H9 (cell line): ENCODE data around the gene IRF2BPL. TPM values are rescaled to one million over a fixed set of nuclear protein-coding genes. Genes with fewer than 3 reads are reported as not detected.

Experiments
- DNase-seq: peaks from one replicate; pipeline ENCODE4 v3.0.0-alpha.2; 2017
- H2AFZ ChIP-seq: one replicate; pipeline ENCODE4 v1.6.1; 2013; ENCODE audit warnings: mild to moderate bottlenecking, low read length, control low read depth, moderate library complexity
- H2AK5ac ChIP-seq: 2 replicates; pipeline ENCODE4 v1.6.1; 2013; ENCODE audit warnings: low read length, control low read depth, mixed read lengths; ENCODE audit not compliant: insufficient read length
- H2BK120ac ChIP-seq: one replicate; pipeline ENCODE4 v1.6.1; 2013; ENCODE audit warnings: low read depth, mild to moderate bottlenecking, low read length, control low read depth, inconsistent platforms; ENCODE audit not compliant: poor library complexity, severe bottlenecking
- H2BK12ac ChIP-seq: 2 replicates; pipeline ENCODE4 v1.6.1; 2013; ENCODE audit warnings: low read length, control low read depth, mixed read lengths, low read depth; ENCODE audit not compliant: insufficient read length
- H2BK15ac ChIP-seq: 2 replicates; pipeline ENCODE4 v1.6.1; 2013; ENCODE audit warnings: low read depth, low read length, control low read depth
- H2BK20ac ChIP-seq: one replicate; pipeline ENCODE4 v1.6.1; 2013; ENCODE audit warnings: low read depth, mild to moderate bottlenecking, low read length, control low read depth, inconsistent platforms; ENCODE audit not compliant: poor library complexity, severe bottlenecking
- H2BK5ac ChIP-seq: 2 replicates; pipeline ENCODE4 v1.6.1; 2013; ENCODE audit warnings: low read length, control low read depth, mixed read lengths; ENCODE audit not compliant: insufficient read length
- H3K14ac ChIP-seq: 2 replicates; pipeline ENCODE4 v1.6.1; 2013; ENCODE audit warnings: low read length, control low read depth; ENCODE audit not compliant: insufficient read depth
- H3K18ac ChIP-seq: 2 replicates; pipeline ENCODE4 v1.6.1; 2013; ENCODE audit warnings: low read depth, mild to moderate bottlenecking, mixed read lengths, low read length, control low read depth; ENCODE audit not compliant: insufficient read length
- H3K23ac ChIP-seq: 2 replicates; pipeline ENCODE4 v1.6.1; 2013; ENCODE audit warnings: low read length, control low read depth, mixed read lengths, low read depth; ENCODE audit not compliant: insufficient read length
- H3K23me2 ChIP-seq: 2 replicates; pipeline ENCODE4 v1.6.1; 2013; ENCODE audit warnings: low read depth, mild to moderate bottlenecking, mixed read lengths, low read length, control low read depth; ENCODE audit not compliant: insufficient read length, poor library complexity, severe bottlenecking
- H3K27ac ChIP-seq: 2 replicates; pipeline ENCODE4 v1.5.1; 2013; ENCODE audit warnings: low read length, control low read depth, mixed read lengths, low read depth; ENCODE audit not compliant: insufficient read length
- H3K27me3 ChIP-seq: 2 replicates; pipeline ENCODE4 v1.6.1; 2013; ENCODE audit warnings: low read length, control low read depth, inconsistent platforms; ENCODE audit not compliant: insufficient read depth
- H3K4ac ChIP-seq: 2 replicates; pipeline ENCODE4 v1.6.1; 2013; ENCODE audit warnings: low read depth, mild to moderate bottlenecking, control low read depth, inconsistent platforms, low read length, moderate library complexity
- H3K4me1 ChIP-seq: 2 replicates; pipeline ENCODE4 v1.6.1; 2013; ENCODE audit warnings: low read length, control low read depth, inconsistent platforms; ENCODE audit not compliant: insufficient read depth
- H3K4me2 ChIP-seq: 2 replicates; pipeline ENCODE4 v1.6.1; 2013; ENCODE audit warnings: low read length, control low read depth, mixed read lengths; ENCODE audit not compliant: insufficient read length, insufficient read depth
- H3K56ac ChIP-seq: 2 replicates; pipeline ENCODE4 v1.6.1; 2013; ENCODE audit warnings: low read depth, mild to moderate bottlenecking, mixed read lengths, low read length, control low read depth; ENCODE audit not compliant: insufficient read length
- H3K79me1 ChIP-seq: 2 replicates; pipeline ENCODE4 v1.6.1; 2013; ENCODE audit warnings: low read depth, mild to moderate bottlenecking, moderate library complexity, low read length, control low read depth, inconsistent platforms; ENCODE audit not compliant: insufficient read depth, poor library complexity, severe bottlenecking
- H3K79me2 ChIP-seq: 2 replicates; pipeline ENCODE4 v1.6.1; 2013; ENCODE audit warnings: low read length, control low read depth, inconsistent platforms; ENCODE audit not compliant: insufficient read depth
- H3K9ac ChIP-seq: 2 replicates; pipeline ENCODE4 v1.6.1; 2013; ENCODE audit warnings: low read length, control low read depth, mixed read lengths; ENCODE audit not compliant: insufficient read length; ENCODE audit errors: extremely low read depth
- H3K9me3 ChIP-seq: one replicate; pipeline ENCODE4 v1.6.1; 2013; ENCODE audit warnings: low read depth, low read length, inconsistent platforms; ENCODE audit not compliant: control insufficient read depth
- H3T11ph ChIP-seq: one replicate; pipeline ENCODE4 v1.6.1; 2013; ENCODE audit warnings: mild to moderate bottlenecking, low read length, control low read depth, inconsistent platforms
- H4K20me1 ChIP-seq: one replicate; pipeline ENCODE4 v1.6.1; 2013; ENCODE audit not compliant: control insufficient read depth, insufficient read length, insufficient read depth
- H4K5ac ChIP-seq: 2 replicates; pipeline ENCODE4 v1.6.1; 2013; ENCODE audit warnings: low read depth, mild to moderate bottlenecking, mixed read lengths, low read length, control low read depth; ENCODE audit not compliant: insufficient read length
- H4K8ac ChIP-seq: replicated peaks from 2 replicates; pipeline ENCODE4 v1.6.1; 2013; ENCODE audit warnings: low read length, control low read depth, mixed read lengths, low read depth; ENCODE audit not compliant: insufficient read length
- H4K91ac ChIP-seq: 2 replicates; pipeline ENCODE4 v1.6.1; 2013; ENCODE audit warnings: low read depth, mild to moderate bottlenecking, moderate library complexity, mixed read lengths, low read length, control low read depth; ENCODE audit not compliant: insufficient read length
- H3K27ac Mint-ChIP-seq, 3 experiments: 2 replicates in 2 of 3; 3 replicates in 1 of 3; pipeline ENCODE4 v1.8.0; 2020 to 2021; ENCODE audit warnings: mixed read lengths in 3 of 3, mild to moderate bottlenecking in 1 of 3, moderate library complexity in 1 of 3
- H3K27me3 Mint-ChIP-seq: 2 replicates; pipeline ENCODE4 v1.8.0; 2021; ENCODE audit warnings: low read depth, mild to moderate bottlenecking, moderate library complexity, mixed read lengths
- H3K36me3 Mint-ChIP-seq, 3 experiments: 2 replicates in 2 of 3; 3 replicates in 1 of 3; pipeline ENCODE4 v1.8.0; 2020 to 2021; ENCODE audit warnings: low read depth in 3 of 3, mixed read lengths in 3 of 3; ENCODE audit not compliant: insufficient read depth in 1 of 3
- H3K4me1 Mint-ChIP-seq, 2 experiments: 2 replicates each; pipeline ENCODE4 v1.8.0; 2020; ENCODE audit warnings: mixed read lengths in 2 of 2
- H3K4me3 Mint-ChIP-seq, 2 experiments: 2 replicates in 1 of 2; 3 replicates in 1 of 2; pipeline ENCODE4 v1.8.0; 2020 to 2021; ENCODE audit warnings: mild to moderate bottlenecking in 2 of 2, mixed read lengths in 2 of 2, moderate library complexity in 1 of 2
- H3K9me3 Mint-ChIP-seq, 2 experiments: 2 replicates in 1 of 2; 3 replicates in 1 of 2; pipeline ENCODE4 v1.8.0; 2020; ENCODE audit warnings: mild to moderate bottlenecking in 2 of 2, mixed read lengths in 2 of 2, moderate library complexity in 1 of 2
- CTCF ChIP-seq: fragments of 200-600 bp; sonication (generic); conservative IDR thresholded peaks from 3 replicates; pipeline ENCODE4 v1.8.0; 2021; ENCODE audit warnings: antibody characterized with exemption, mild to moderate bottlenecking
- WGBS: extraction: QIAGEN DNeasy Blood & Tissue Kit; methylation state at CpG from one replicate; pipeline ENCODE4 v1.1.7; 2013; ENCODE audit warnings: missing lambda C conversion rate, low lambda C conversion rate, mixed read lengths; ENCODE audit not compliant: insufficient read length; ENCODE audit errors: extremely low coverage; 5-methylcytosine and 5-hydroxymethylcytosine counted together
- total RNA-seq: library from RNA; stranded (reverse); gene quantifications from 2 replicates; pipeline ENCODE4 v1.2.1, GENCODE V29; 2021

Gene IRF2BPL
- total RNA-seq, 1 experiment from 2014 or later, result 59.0 TPM

DNA sequence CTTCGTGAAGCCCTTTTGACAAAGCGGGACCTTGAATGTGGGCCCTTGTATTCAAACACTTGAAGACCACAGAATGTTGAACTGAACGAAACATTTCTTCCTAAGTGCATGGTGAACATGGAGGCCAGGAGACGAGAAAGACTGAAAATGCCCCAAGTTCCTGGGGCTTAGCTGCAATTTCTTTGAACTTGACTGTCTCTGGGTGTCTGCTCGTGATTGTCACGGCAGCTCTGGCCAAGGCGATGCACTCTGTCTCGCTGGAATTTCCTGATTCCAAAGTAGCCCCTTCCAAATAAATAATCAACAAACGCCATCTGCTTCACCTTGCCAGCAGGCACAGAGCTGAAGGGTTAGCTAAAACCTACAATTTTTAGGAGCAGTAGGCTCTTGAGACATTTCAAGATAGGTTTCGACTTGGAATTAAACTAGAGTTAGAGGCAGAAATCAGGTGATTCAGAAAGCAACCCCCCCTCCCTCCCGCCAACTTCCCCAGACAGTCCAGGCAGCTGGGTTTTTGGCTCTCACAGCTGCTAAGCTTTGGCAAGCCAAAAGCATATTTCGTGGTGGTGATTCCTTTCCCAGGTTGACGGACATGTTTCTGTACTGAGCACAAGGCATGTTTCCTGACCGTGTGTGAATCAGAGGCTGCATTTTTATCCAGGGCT is 13.5 kb upstream of the IRF2BPL start:
- H3K4me2 ChIP-seq, result no peak overlapping the region
- H3K36me3 Mint-ChIP-seq, result no peaks in the 10 kb centered on the region
- no CpG with 5 or more reads among the region's 14 CpGs for WGBS
- peaks cover 3% of the 10 kb centered on the region for H4K20me1 ChIP-seq
- H3K9ac ChIP-seq, result no peak overlapping the region
- no peak for DNase-seq
- no peak overlapping the region for H4K8ac ChIP-seq
- no peak overlapping the region for H4K91ac ChIP-seq
- no peak overlapping the region for H3T11ph ChIP-seq
- no peaks in the 10 kb centered on the region for H3K79me1 ChIP-seq
- H3K9me3 Mint-ChIP-seq, result no peaks in the 10 kb centered on the region; a peak in 1 of 5 replicates
- peaks cover 14% of the 10 kb centered on the region for H3K27me3 Mint-ChIP-seq
- H3K14ac ChIP-seq, result no peak overlapping the region
- no peak for TF ChIP-seq CTCF
- H3K27ac ChIP-seq, result no peak overlapping the region
- no peak overlapping the region for H2BK12ac ChIP-seq
- H3K79me2 ChIP-seq, result no peaks in the 10 kb centered on the region
- no peaks in the 10 kb centered on the region for H3K9me3 ChIP-seq
- H3K27ac Mint-ChIP-seq, result peak overlapping the region in 1 of 3 experiments; percentile 81; a peak in 2 of 7 replicates
- no peak overlapping the region for H2AFZ ChIP-seq
- peak overlapping the region; percentile 25 for H3K18ac ChIP-seq
- H2BK120ac ChIP-seq, result no peak overlapping the region
- H2BK5ac ChIP-seq, result no peak overlapping the region
- H3K27me3 ChIP-seq, result no peaks in the 10 kb centered on the region
- H2AK5ac ChIP-seq, result no peak overlapping the region
- H4K5ac ChIP-seq, result no peak overlapping the region
- no peak overlapping the region for H3K56ac ChIP-seq
- peaks cover 11% of the 10 kb centered on the region for H3K23me2 ChIP-seq
- H3K4me3 Mint-ChIP-seq, result peak overlapping the region in 1 of 2 experiments; percentile 30; a peak in 1 of 5 replicates
- H3K4me1 ChIP-seq, result peaks cover 25% of the 10 kb centered on the region
- H3K4me1 Mint-ChIP-seq, result peaks cover 75 to 80% of the 10 kb centered on the region in 2 experiments
- H3K23ac ChIP-seq, result no peak overlapping the region
- no peak overlapping the region for H3K4ac ChIP-seq
- H2BK20ac ChIP-seq, result no peak overlapping the region
- H2BK15ac ChIP-seq, result no peak overlapping the region
